Left ventricle myocardium inferior (tissue), 1 donor: ENCODE measurements around the gene WIZ. TPM values are rescaled to one million over a fixed set of nuclear protein-coding genes. Genes with fewer than 3 reads are reported as not detected.
A peak's percentile ranks its signal among the peaks of the same experiment; 100 is the strongest.
"Not testable (repeated sequence)": the region's sequence is repeated elsewhere in the genome, so short reads cannot be mapped to it uniquely, and the experiment has no call there.

Experiments
- DNase-seq: peaks from one replicate; pipeline ENCODE4 v3.0.0-alpha.2; 2020
- H3K27ac ChIP-seq: fragments of 200-600 bp; replicated peaks from 2 replicates; pipeline ENCODE4 v1.8.0; 2021
- H3K27me3 ChIP-seq: fragments of 200-600 bp; 2 replicates; pipeline ENCODE4 v1.8.0; 2021; ENCODE audit warnings: low read depth
- H3K36me3 ChIP-seq: fragments of 200-600 bp; 2 replicates; pipeline ENCODE4 v1.8.0; 2021
- H3K4me1 ChIP-seq: fragments of 200-600 bp; 2 replicates; pipeline ENCODE4 v1.8.0; 2021
- H3K4me3 ChIP-seq: fragments of 200-600 bp; 2 replicates; pipeline ENCODE4 v1.8.0; 2021; ENCODE audit warnings: mild to moderate bottlenecking, moderate library complexity
- H3K9me3 ChIP-seq: fragments of 200-600 bp; replicated peaks from 2 replicates; pipeline ENCODE4 v1.8.0; 2021
- intact Hi-C: fragments of 100-400 bp; cut with micrococcal nuclease; formaldehyde crosslinking; loops from one replicate; pipeline ENCODE4 v1.11.0; 2022
- total RNA-seq: library from RNA; stranded (reverse); fragmentation: NEBNext Ultra II Directional; extraction: Animal tissue kit (Norgen Biotek cat#: 25700); gene quantifications from one replicate; pipeline ENCODE4 v1.2.1, GENCODE V29; 2021
- TF ChIP-seq, protein P1 (sequence below): fragments of 200-600 bp; IDR thresholded peaks from 2 replicates; pipeline ENCODE4 v1.8.0; 2021; ENCODE audit warnings: antibody characterized with exemption, mild to moderate bottlenecking, borderline replicate concordance
- donor health status: DM: no; HTN: yes; CAD: no; lungs with severe emphysema.

Gene WIZ
- total RNA-seq, 1 donor from 2014 or later, result 25.3 TPM

- Histone ChIP-seq H3K27ac (peak overlapping the region; percentile 93), H3K36me3 (peaks cover 18% of the 10 kb centered on the region), H3K4me3 (peak overlapping the region; percentile 96), H3K27me3 (no peaks in the 10 kb centered on the region), H3K4me1 (peaks cover 84% of the 10 kb centered on the region), H3K9me3 (no peaks in the 10 kb centered on the region)
- intact Hi-C loops, result no loop called here
- TF ChIP-seq, protein P1, sequence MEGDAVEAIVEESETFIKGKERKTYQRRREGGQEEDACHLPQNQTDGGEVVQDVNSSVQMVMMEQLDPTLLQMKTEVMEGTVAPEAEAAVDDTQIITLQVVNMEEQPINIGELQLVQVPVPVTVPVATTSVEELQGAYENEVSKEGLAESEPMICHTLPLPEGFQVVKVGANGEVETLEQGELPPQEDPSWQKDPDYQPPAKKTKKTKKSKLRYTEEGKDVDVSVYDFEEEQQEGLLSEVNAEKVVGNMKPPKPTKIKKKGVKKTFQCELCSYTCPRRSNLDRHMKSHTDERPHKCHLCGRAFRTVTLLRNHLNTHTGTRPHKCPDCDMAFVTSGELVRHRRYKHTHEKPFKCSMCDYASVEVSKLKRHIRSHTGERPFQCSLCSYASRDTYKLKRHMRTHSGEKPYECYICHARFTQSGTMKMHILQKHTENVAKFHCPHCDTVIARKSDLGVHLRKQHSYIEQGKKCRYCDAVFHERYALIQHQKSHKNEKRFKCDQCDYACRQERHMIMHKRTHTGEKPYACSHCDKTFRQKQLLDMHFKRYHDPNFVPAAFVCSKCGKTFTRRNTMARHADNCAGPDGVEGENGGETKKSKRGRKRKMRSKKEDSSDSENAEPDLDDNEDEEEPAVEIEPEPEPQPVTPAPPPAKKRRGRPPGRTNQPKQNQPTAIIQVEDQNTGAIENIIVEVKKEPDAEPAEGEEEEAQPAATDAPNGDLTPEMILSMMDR, result no peak
- no peak for DNase-seq
These were observed 32.1 kb downstream of the WIZ start for GRCh38 chr19:15417699-15418098.

- peaks cover 100% of the 10 kb centered on the region for H3K4me1 ChIP-seq
- no peak for DNase-seq
- no peaks in the 10 kb centered on the region for H3K9me3 ChIP-seq
- H3K27ac ChIP-seq, result peak overlapping the region; percentile 6
- H3K27me3 ChIP-seq, result no peaks in the 10 kb centered on the region
- TF ChIP-seq, protein P1, result no peak
- H3K36me3 ChIP-seq, result peaks cover 28% of the 10 kb centered on the region
- H3K4me3 ChIP-seq, result no peak overlapping the region
- intact Hi-C loops, result no loop called here
These were observed 36.9 kb downstream of the WIZ start for GRCh38 chr19:15412832-15413231.

DNA sequence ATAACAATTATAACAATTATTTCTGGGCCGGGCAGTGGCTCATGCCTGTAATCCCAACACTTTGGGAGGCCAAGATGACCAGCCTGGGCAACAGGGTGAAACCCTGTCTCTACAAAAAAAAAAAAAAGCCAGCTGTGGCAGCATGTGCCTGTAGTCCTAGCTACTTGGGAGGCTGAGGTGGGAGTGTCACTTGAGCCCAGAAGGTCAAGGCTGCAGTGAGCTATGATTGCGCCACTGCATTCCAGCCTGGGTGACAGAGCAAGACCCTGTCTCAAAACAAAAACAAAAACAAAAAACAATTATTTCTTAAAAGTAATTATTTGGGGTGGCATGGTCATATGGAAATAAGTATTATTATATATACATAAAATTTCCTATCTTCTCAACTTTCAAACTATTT lies 38.4 kb downstream of the WIZ start:
- H3K27ac ChIP-seq, result peak overlapping the region; percentile 41
- H3K4me3 ChIP-seq, H3K27me3 ChIP-seq, H3K9me3 ChIP-seq, intact Hi-C loops: not testable (repeated sequence)
- H3K4me1 ChIP-seq, result peaks cover 100% of the 10 kb centered on the region
- peaks cover 28% of the 10 kb centered on the region for H3K36me3 ChIP-seq
- DNase-seq, result peak; percentile 10

GRCh38 chr19:15404780-15405211 lies 45.0 kb downstream of the WIZ start:
- H3K27ac ChIP-seq, result peak overlapping the region; percentile 80
- H3K9me3 ChIP-seq, result no peaks in the 10 kb centered on the region
- H3K36me3 ChIP-seq, result peaks cover 32% of the 10 kb centered on the region
- H3K27me3 ChIP-seq, result no peaks in the 10 kb centered on the region
- H3K4me3 ChIP-seq, result no peak overlapping the region
- TF ChIP-seq, protein P1, result no peak
- intact Hi-C loops, result no loop called here
- H3K4me1 ChIP-seq, result peaks cover 98% of the 10 kb centered on the region
- no peak for DNase-seq

- Histone ChIP-seq H3K36me3 (peaks cover 32% of the 10 kb centered on the region), H3K4me3 (peak overlapping the region; percentile 30)
- DNase-seq, result no peak
These were observed 45.5 kb downstream of the WIZ start for GRCh38 chr19:15404097-15404779.

DNA sequence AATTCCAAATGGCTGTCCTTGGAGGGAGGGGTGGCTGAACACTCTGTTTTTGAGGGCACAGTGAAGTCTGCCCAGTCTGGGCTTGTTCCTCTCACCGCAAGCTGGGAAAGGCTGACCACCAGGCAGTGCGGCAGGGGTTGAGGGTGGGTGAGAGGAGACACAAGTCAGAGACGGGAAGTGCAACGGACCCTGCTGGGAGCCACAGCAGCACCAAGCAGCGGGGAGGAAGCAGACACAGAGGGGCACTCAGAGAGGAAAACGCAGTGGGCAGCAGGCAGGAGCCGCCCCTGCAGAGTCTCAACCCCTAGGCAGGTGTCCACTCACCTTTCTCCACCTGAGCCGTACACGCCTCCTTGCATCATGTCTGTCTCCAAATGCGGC lies 46.6 kb downstream of the WIZ start:
- intact Hi-C loops, result no loop called here
- H3K27ac ChIP-seq, result peak overlapping the region; percentile 80
- peaks cover 88% of the 10 kb centered on the region for H3K4me1 ChIP-seq
- no peaks in the 10 kb centered on the region for H3K9me3 ChIP-seq
- H3K36me3 ChIP-seq, result peaks cover 41% of the 10 kb centered on the region
- H3K27me3 ChIP-seq, result no peaks in the 10 kb centered on the region
- TF ChIP-seq, protein P1, result no peak
- DNase-seq, result no peak
- peak overlapping the region; percentile 30 for H3K4me3 ChIP-seq

More at GRCh38 chr19:15404097-15404779, 45.5 kb downstream of the WIZ start:
- Histone ChIP-seq H3K27ac (peak overlapping the region; percentile 80), H3K9me3 (no peaks in the 10 kb centered on the region), H3K4me1 (peaks cover 93% of the 10 kb centered on the region), H3K27me3 (no peaks in the 10 kb centered on the region)
- intact Hi-C loops, result no loop called here
- TF ChIP-seq, protein P1, result no peak
